Activated T-helper 2 cell treated with anti-CD3 and anti-CD28 coated beads, Interferon-gamma antibody, Interleukin-2, Interleukin-4, amounts not matched to agents 10 μg/mL and 5 μg/mL and 100 μg/mL, durations not matched to agents 14 hours and 24 hours and 36 hours (primary cell): ENCODE data around the gene FMNL2. TPM values are rescaled to one million over a fixed set of nuclear protein-coding genes. Genes with fewer than 3 reads are reported as not detected.

Experiments
- DNase-seq: peaks from one replicate; pipeline ENCODE4 v3.0.0; 2021; ENCODE audit warnings: low spot score
- H3K27ac Mint-ChIP-seq: one replicate; pipeline ENCODE4 v1.8.0; 2021; ENCODE audit warnings: mixed read lengths
- H3K27me3 Mint-ChIP-seq: one replicate; pipeline ENCODE4 v1.8.0; 2021; ENCODE audit warnings: low read depth, mixed read lengths
- H3K36me3 Mint-ChIP-seq: one replicate; pipeline ENCODE4 v1.8.0; 2021; ENCODE audit warnings: low read depth, mixed read lengths
- H3K4me1 Mint-ChIP-seq: one replicate; pipeline ENCODE4 v1.8.0; 2021; ENCODE audit warnings: low read depth, mixed read lengths
- H3K4me3 Mint-ChIP-seq: one replicate; pipeline ENCODE4 v1.8.0; 2021; ENCODE audit warnings: low read depth, mild to moderate bottlenecking, moderate library complexity, mixed read lengths
- H3K9me3 Mint-ChIP-seq: one replicate; pipeline ENCODE4 v1.8.0; 2021; ENCODE audit warnings: mixed read lengths
- intact Hi-C: fragments of 100-400 bp; cut with micrococcal nuclease; formaldehyde crosslinking; loops from one replicate; pipeline ENCODE4 v1.15.1; 2023
- total RNA-seq: library from RNA; stranded (reverse); gene quantifications from 2 replicates; pipeline ENCODE4 v1.2.3, GENCODE V29; 2022

FMNL2 gene
- total RNA-seq, 1 donor from 2014 or later, result 14.0 TPM

DNA sequence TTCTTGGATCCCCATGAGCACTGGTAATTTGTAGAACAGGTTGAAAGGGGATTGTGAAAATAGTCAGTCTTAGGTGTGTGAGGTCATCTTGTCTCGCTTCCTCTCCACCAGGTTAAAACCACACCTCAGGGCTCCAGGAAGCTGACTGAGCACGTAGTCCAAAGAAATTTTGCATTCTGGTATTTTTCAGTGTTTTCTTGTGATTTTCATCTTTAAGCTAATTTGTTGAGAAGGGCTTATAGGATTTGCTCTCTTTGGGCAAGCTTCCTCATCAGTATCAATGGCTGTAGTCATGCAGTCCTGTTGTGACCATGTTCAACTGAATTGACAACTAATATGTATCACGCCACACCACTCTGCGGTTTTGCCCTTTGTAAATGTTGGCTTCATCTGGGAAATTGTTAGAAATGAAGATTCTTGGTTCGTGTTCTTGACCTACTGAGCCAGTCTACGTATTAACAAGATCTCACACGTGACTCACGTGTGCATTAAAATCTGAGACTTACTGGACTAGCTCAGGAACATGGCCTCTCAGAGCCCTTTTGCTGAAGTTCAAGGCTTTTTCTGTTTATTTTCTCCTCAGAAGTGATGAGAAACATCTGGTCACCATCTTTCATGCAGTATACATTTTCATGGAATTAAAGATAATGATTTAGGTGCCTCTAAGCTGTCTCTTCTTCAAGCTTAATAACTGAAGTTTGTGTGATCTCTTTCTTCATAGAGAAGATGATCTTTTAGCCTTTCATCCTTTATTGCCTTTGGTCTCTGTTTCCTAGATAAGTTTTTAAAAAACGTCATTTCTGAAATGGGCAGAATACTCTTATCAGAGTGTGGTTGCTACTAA, 32.8 kb downstream of the FMNL2 start:
- H3K4me3 Mint-ChIP-seq, result no peak overlapping the region
- H3K4me1 Mint-ChIP-seq, result no peaks in the 10 kb centered on the region
- peaks cover 5% of the 10 kb centered on the region for H3K27me3 Mint-ChIP-seq
- no peak for DNase-seq
- H3K36me3 Mint-ChIP-seq, result no peaks in the 10 kb centered on the region
- no peak overlapping the region for H3K27ac Mint-ChIP-seq
- intact Hi-C loops, result no loop called here
- H3K9me3 Mint-ChIP-seq, result no peaks in the 10 kb centered on the region

DNA sequence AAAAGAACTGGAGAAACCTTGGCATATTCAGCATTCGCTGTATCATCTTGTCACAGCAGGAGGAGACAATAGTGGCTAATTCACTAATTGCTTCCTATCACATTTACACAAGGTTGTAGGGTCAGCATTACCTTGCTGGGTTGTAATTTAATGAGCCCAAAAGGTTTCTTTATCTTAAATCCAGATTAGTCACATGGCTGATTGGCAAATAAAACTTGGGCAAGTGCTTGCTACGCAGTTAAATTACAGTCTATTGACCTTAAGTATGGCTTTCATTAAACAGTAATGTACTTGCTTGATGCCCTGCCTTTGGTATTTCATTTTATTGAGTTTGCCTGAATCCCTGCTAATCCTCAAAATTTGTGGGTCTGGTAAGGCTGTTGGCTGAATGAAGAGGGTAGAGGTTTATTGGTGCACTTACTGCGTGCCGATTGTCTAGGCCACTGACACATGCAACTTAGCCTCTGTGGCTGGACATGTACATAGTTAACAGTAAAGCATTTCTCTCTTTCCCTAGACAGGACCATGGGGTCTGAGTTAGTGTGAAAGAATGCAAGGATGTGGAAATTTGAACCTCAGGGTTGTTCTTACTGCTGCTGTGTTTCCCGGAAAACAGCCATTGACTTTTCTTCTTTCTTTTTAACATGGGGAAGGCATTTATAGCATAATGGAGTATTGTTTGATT, 34.3 kb downstream of the FMNL2 start:
- H3K27ac Mint-ChIP-seq, result no peak overlapping the region
- no peak overlapping the region for H3K4me3 Mint-ChIP-seq
- H3K36me3 Mint-ChIP-seq, result no peaks in the 10 kb centered on the region
- intact Hi-C loops, result no loop called here
- no peaks in the 10 kb centered on the region for H3K9me3 Mint-ChIP-seq
- DNase-seq, result no peak
- no peaks in the 10 kb centered on the region for H3K4me1 Mint-ChIP-seq
- peaks cover 3% of the 10 kb centered on the region for H3K27me3 Mint-ChIP-seq

- H3K4me1 Mint-ChIP-seq, result no peaks in the 10 kb centered on the region
- H3K9me3 Mint-ChIP-seq, result no peaks in the 10 kb centered on the region
- DNase-seq, result no peak
- no peak overlapping the region for H3K4me3 Mint-ChIP-seq
- H3K36me3 Mint-ChIP-seq, result no peaks in the 10 kb centered on the region
- H3K27me3 Mint-ChIP-seq, result peaks cover 1% of the 10 kb centered on the region
- intact Hi-C loops, result no loop called here
- no peak overlapping the region for H3K27ac Mint-ChIP-seq
These were observed 35.8 kb downstream of the FMNL2 start for GRCh38 chr2:152370783-152371182.

DNA sequence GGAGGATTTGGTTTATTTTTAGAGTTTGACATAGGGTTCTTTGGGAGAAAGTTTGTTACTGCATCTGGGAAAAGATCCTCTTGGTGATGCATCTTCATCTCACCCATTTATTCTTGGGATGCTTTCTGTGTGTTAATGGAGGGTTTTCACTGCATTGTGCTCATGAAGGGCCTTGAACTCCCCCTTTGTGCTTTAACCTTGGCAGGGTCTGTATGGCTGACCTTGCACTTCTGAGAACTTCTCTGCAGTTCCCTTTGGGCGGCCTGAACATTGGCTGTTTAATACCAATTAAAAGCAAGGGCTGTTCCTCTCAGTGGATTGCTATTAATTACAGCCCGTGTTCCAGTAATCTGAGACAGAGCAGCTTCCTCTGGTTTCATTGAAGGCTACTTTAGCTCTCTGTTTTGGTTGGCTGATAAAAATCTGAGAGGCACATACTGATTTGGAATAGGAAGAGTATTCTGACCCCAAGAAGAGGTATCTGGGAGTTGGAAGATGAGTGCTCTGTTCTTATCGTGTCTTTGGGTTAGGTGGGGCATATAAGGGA, 37.5 kb downstream of the FMNL2 start:
- H3K4me1 Mint-ChIP-seq, result peaks cover 4% of the 10 kb centered on the region
- intact Hi-C loops, result no loop called here
- no peak overlapping the region for H3K27ac Mint-ChIP-seq
- DNase-seq, result no peak
- H3K4me3 Mint-ChIP-seq, result no peak overlapping the region
- H3K27me3 Mint-ChIP-seq, result peaks cover 1% of the 10 kb centered on the region
- H3K9me3 Mint-ChIP-seq, result no peaks in the 10 kb centered on the region
- no peaks in the 10 kb centered on the region for H3K36me3 Mint-ChIP-seq

- Mint-ChIP-seq H3K36me3 (no peaks in the 10 kb centered on the region), H3K27me3 (peaks cover 8% of the 10 kb centered on the region), H3K4me1 (peaks cover 4% of the 10 kb centered on the region), H3K9me3 (no peaks in the 10 kb centered on the region), H3K27ac (no peak overlapping the region), H3K4me3 (no peak overlapping the region)
- no peak for DNase-seq
- intact Hi-C loops, result no loop called here
These were observed 40.2 kb downstream of the FMNL2 start for GRCh38 chr2:152375174-152375573.

- peaks cover 4% of the 10 kb centered on the region for H3K4me1 Mint-ChIP-seq
- H3K27ac Mint-ChIP-seq, result no peak overlapping the region
- intact Hi-C loops, result no loop called here
- no peaks in the 10 kb centered on the region for H3K36me3 Mint-ChIP-seq
- no peak for DNase-seq
- no peaks in the 10 kb centered on the region for H3K9me3 Mint-ChIP-seq
- H3K27me3 Mint-ChIP-seq, result peaks cover 8% of the 10 kb centered on the region
- no peak overlapping the region for H3K4me3 Mint-ChIP-seq
These were observed 41.4 kb downstream of the FMNL2 start for GRCh38 chr2:152376385-152376784.

DNA sequence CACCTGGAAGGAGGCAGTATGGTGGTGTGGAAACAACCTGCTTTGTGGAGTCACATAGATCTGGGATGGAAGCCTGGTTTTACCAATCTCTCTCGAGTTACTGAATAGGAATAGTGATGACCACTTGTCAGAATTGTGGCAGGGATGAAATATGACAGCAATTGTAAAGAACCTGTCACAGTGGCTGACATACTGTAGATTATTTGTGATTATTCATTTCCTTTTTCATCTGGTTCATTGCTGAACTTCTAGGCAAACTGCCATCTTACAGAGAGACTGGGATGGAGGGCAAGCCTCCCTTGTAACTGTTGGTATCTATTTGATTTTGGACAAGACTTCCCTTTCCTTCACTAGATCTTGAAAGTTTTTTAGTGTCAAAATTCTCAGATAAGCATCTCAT, 42.0 kb downstream of the FMNL2 start:
- Mint-ChIP-seq H3K36me3 (no peaks in the 10 kb centered on the region), H3K27ac (no peak overlapping the region), H3K9me3 (no peaks in the 10 kb centered on the region), H3K4me3 (no peak overlapping the region), H3K4me1 (peaks cover 4% of the 10 kb centered on the region), H3K27me3 (peaks cover 7% of the 10 kb centered on the region)
- intact Hi-C loops, result no loop called here
- DNase-seq, result no peak

DNA sequence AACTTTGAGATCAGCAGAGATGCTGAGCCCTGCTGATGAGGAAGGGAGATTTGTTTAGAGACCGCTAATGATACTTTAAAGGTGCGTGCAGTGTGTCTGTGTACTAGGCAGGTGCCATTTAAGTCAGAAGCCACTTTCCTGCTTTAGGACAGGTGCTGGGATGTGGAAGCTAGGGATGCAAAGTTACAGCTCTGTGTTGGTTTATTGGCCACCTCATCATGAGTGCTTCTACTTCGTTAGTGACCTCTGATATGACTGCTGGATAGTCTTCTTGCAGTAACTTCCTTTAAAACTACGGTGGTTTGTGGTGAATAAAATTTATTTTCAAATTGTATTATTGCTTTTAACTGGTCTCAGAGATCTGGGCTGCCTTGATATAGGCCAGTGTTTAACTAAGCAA, 44.1 kb downstream of the FMNL2 start:
- DNase-seq, result no peak
- H3K9me3 Mint-ChIP-seq, result no peaks in the 10 kb centered on the region
- no peak overlapping the region for H3K27ac Mint-ChIP-seq
- peaks cover 9% of the 10 kb centered on the region for H3K27me3 Mint-ChIP-seq
- no peaks in the 10 kb centered on the region for H3K36me3 Mint-ChIP-seq
- intact Hi-C loops, result no loop called here
- H3K4me1 Mint-ChIP-seq, result peaks cover 4% of the 10 kb centered on the region
- no peak overlapping the region for H3K4me3 Mint-ChIP-seq

- Mint-ChIP-seq H3K36me3 (no peaks in the 10 kb centered on the region), H3K27me3 (peaks cover 12% of the 10 kb centered on the region), H3K9me3 (no peaks in the 10 kb centered on the region), H3K27ac (no peak overlapping the region), H3K4me3 (no peak overlapping the region), H3K4me1 (peaks cover 4% of the 10 kb centered on the region)
- DNase-seq, result no peak
- intact Hi-C loops, result no loop called here
These were observed 45.5 kb downstream of the FMNL2 start for GRCh38 chr2:152380261-152381055.

- Mint-ChIP-seq H3K27ac (no peak overlapping the region), H3K4me1 (no peaks in the 10 kb centered on the region)
These were observed 48.7 kb downstream of the FMNL2 start for GRCh38 chr2:152383702-152384101.

DNA sequence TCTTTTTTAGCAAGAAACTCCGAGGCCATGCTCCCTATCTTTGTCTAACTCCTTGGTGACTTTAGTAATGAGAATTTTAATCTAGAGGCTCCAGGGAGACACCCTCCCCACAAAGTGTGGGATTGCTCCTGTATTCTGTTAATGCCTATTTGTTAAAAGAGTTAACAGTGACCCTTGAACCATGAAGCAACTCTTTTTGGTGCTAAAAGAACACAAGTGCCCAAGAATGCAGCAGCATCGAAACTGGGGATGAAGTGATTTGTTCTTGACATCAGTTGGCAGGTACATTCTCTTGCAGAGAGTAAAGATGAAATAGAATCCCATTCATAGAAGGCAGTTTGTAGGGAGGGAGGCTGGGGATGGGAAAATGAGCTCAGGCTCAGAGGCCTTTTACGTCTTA, 50.0 kb downstream of the FMNL2 start:
- peaks cover 7% of the 10 kb centered on the region for H3K27me3 Mint-ChIP-seq
- no peaks in the 10 kb centered on the region for H3K4me1 Mint-ChIP-seq
- intact Hi-C loops, result no loop called here
- H3K9me3 Mint-ChIP-seq, result no peaks in the 10 kb centered on the region
- H3K4me3 Mint-ChIP-seq, result no peak overlapping the region
- no peak for DNase-seq
- H3K36me3 Mint-ChIP-seq, result no peaks in the 10 kb centered on the region
- H3K27ac Mint-ChIP-seq, result no peak overlapping the region

More at GRCh38 chr2:152383702-152384101, 48.7 kb downstream of the FMNL2 start:
- H3K36me3 Mint-ChIP-seq, result no peaks in the 10 kb centered on the region
- no peaks in the 10 kb centered on the region for H3K9me3 Mint-ChIP-seq
- DNase-seq, result no peak
- intact Hi-C loops, result no loop called here
- H3K27me3 Mint-ChIP-seq, result peaks cover 9% of the 10 kb centered on the region
- no peak overlapping the region for H3K4me3 Mint-ChIP-seq

- intact Hi-C loops, result no loop called here
- Mint-ChIP-seq H3K27me3 (peaks cover 7% of the 10 kb centered on the region), H3K27ac (no peak overlapping the region), H3K9me3 (no peaks in the 10 kb centered on the region), H3K36me3 (no peaks in the 10 kb centered on the region), H3K4me3 (no peak overlapping the region), H3K4me1 (no peaks in the 10 kb centered on the region)
- DNase-seq, result no peak
These were observed 50.7 kb downstream of the FMNL2 start for GRCh38 chr2:152385650-152386049.
